HepG2 (cell line): ENCODE data around the gene HPD. TPM values are rescaled to one million over a fixed set of nuclear protein-coding genes. Genes with fewer than 3 reads are reported as not detected.

ENCODE experiments used
- KIAA2018 ChIP-seq: sonication (generic); formaldehyde crosslinking; IDR thresholded peaks from 2 replicates; pipeline ENCODE4 v1.5.0; 2020; ENCODE audit warnings: mild to moderate bottlenecking, missing genetic modification reagents, borderline replicate concordance
- ZNF407 ChIP-seq: sonication (generic); formaldehyde crosslinking; IDR thresholded peaks from one replicate; pipeline ENCODE4 v1.5.1; 2020; ENCODE audit warnings: mild to moderate bottlenecking, missing genetic modification reagents; ENCODE audit errors: not compliant biosample characterization
- polyA plus RNA-seq, 8 experiments: library from polyadenylated mRNA; depleted of rRNA in 3 of 8; stranded (reverse) in 7 of 8; unstranded in 1 of 8; fragments of >200 nt; fragmentation: Illumina TruSeq in 4 of 8; extraction: Trizol in 4 of 8; gene quantifications; 2 replicates each; pipeline versions ENCODE4 v1.2.1 to v1.2.3, GENCODE V29; 2011 to 2016; ENCODE audit warnings: low read depth in 4 of 8, missing spikeins in 1 of 8, mixed read lengths in 1 of 8; ENCODE audit not compliant: insufficient read depth in 1 of 8
- total RNA-seq, 5 experiments: library from RNA; depleted of rRNA; stranded (reverse); fragments of >200 nt; fragmentation: Illumina TruSeq; extraction: Trizol; gene quantifications; 2 replicates each; pipeline ENCODE4 v1.2.3, GENCODE V29; 2016; ENCODE audit warnings: low read depth in 1 of 5
- TF ChIP-seq, protein P1 (sequence below): sonication (generic); formaldehyde crosslinking; IDR thresholded peaks from 2 replicates; pipeline ENCODE4 v1.4.0; 2020; ENCODE audit warnings: missing genetic modification reagents, borderline replicate concordance
- TF ChIP-seq, protein P2 (sequence below): sonication (generic); formaldehyde crosslinking; IDR thresholded peaks from 2 replicates; pipeline ENCODE4 v1.4.0; 2020; ENCODE audit warnings: low read depth, missing genetic modification reagents

The HPD gene
- total and polyA plus RNA-seq, 2 of the 13 experiments (the other 11 are each of a cell fraction or from before 2014, with no cell fraction given), result 120 to 195 TPM

- TF ChIP-seq KIAA2018 (CRISPR knock-in tag), result no peak
- no peak for TF ChIP-seq ZNF407
- TF ChIP-seq, protein P1, sequence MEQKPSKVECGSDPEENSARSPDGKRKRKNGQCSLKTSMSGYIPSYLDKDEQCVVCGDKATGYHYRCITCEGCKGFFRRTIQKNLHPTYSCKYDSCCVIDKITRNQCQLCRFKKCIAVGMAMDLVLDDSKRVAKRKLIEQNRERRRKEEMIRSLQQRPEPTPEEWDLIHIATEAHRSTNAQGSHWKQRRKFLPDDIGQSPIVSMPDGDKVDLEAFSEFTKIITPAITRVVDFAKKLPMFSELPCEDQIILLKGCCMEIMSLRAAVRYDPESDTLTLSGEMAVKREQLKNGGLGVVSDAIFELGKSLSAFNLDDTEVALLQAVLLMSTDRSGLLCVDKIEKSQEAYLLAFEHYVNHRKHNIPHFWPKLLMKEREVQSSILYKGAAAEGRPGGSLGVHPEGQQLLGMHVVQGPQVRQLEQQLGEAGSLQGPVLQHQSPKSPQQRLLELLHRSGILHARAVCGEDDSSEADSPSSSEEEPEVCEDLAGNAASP (CRISPR knock-in tag), result peak; percentile 10; the same call in 1 of the 2 replicates
- TF ChIP-seq, protein P2, sequence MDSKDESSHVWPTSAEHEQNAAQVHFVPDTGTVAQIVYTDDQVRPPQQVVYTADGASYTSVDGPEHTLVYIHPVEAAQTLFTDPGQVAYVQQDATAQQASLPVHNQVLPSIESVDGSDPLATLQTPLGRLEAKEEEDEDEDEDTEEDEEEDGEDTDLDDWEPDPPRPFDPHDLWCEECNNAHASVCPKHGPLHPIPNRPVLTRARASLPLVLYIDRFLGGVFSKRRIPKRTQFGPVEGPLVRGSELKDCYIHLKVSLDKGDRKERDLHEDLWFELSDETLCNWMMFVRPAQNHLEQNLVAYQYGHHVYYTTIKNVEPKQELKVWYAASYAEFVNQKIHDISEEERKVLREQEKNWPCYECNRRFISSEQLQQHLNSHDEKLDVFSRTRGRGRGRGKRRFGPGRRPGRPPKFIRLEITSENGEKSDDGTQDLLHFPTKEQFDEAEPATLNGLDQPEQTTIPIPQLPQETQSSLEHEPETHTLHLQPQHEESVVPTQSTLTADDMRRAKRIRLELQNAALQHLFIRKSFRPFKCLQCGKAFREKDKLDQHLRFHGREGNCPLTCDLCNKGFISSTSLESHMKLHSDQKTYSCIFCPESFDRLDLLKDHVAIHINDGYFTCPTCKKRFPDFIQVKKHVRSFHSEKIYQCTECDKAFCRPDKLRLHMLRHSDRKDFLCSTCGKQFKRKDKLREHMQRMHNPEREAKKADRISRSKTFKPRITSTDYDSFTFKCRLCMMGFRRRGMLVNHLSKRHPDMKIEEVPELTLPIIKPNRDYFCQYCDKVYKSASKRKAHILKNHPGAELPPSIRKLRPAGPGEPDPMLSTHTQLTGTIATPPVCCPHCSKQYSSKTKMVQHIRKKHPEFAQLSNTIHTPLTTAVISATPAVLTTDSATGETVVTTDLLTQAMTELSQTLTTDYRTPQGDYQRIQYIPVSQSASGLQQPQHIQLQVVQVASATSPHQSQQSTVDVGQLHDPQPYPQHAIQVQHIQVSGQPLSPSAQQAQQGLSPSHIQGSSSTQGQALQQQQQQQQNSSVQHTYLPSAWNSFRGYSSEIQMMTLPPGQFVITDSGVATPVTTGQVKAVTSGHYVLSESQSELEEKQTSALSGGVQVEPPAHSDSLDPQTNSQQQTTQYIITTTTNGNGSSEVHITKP, result peak; percentile 24
These were observed 66.7 kb downstream of the HPD start (continued) for GRCh38 chr12:121791671-121792551.
